ENCODE results near the gene PRKG2. TPM values are rescaled to one million over a fixed set of nuclear protein-coding genes. Genes with fewer than 3 reads are reported as not detected.

Gene PRKG2
- total RNA-seq, 1 donor = 0.72 TPM

GRCh38 chr4:81049330-81049729 lies 165.7 kb downstream of the PRKG2 start:
- Histone ChIP-seq H3K36me3 (ENCODE audit: insufficient read depth, low read length) (no peaks in the 10 kb centered on the region), H3K27me3 (ENCODE audit: insufficient read depth, low read length) (peaks cover 7% of the 10 kb centered on the region)
- no peak for TF ChIP-seq CTCF (IDR thresholded peaks at IDR 0.05; ENCODE audit: extremely low read depth, low read depth, low read length)

GRCh38 chr4:81042578-81043365 lies 172.2 kb downstream of the PRKG2 start:
- H3K9me3 ChIP-seq (ENCODE audit: low read depth, low read length) = no peaks in the 10 kb centered on the region
- H3K79me2 ChIP-seq (ENCODE audit: insufficient read depth, low read length) = no peaks in the 10 kb centered on the region
- no peak overlapping the region for H2AFZ ChIP-seq (ENCODE audit: low read length)
- H3K36me3 ChIP-seq (ENCODE audit: insufficient read depth, low read length) = no peaks in the 10 kb centered on the region
- H3K27me3 ChIP-seq (ENCODE audit: insufficient read depth, low read length) = peaks cover 18% of the 10 kb centered on the region
- no peaks in the 10 kb centered on the region for H4K20me1 ChIP-seq (ENCODE audit: insufficient read depth, low read length)
- H3K4me1 ChIP-seq (ENCODE audit: insufficient read depth, low read length) = no peaks in the 10 kb centered on the region
- TF ChIP-seq CTCF (IDR thresholded peaks at IDR 0.05; ENCODE audit: extremely low read depth, low read depth, low read length) = no peak
- H3K4me2 ChIP-seq (ENCODE audit: insufficient read depth, low read length) = no peak overlapping the region
- H3K4me3 ChIP-seq (ENCODE audit: insufficient read depth, low read length) = no peak overlapping the region
- no peak for DNase-seq (ENCODE audit: insufficient read length, low spot score, missing footprints)
- H3K27ac ChIP-seq (ENCODE audit: low read depth, low read length) = no peak overlapping the region

More at GRCh38 chr4:81049330-81049729, 165.7 kb downstream of the PRKG2 start:
- Histone ChIP-seq H3K4me1 (ENCODE audit: insufficient read depth, low read length) (no peaks in the 10 kb centered on the region), H2AFZ (ENCODE audit: low read length) (no peak overlapping the region), H3K27ac (ENCODE audit: low read depth, low read length) (no peak overlapping the region), H3K4me3 (ENCODE audit: insufficient read depth, low read length) (no peak overlapping the region), H3K79me2 (ENCODE audit: insufficient read depth, low read length) (no peaks in the 10 kb centered on the region), H3K4me2 (ENCODE audit: insufficient read depth, low read length) (no peak overlapping the region), H4K20me1 (ENCODE audit: insufficient read depth, low read length) (no peaks in the 10 kb centered on the region), H3K9me3 (ENCODE audit: low read depth, low read length) (no peaks in the 10 kb centered on the region)
- no peak for DNase-seq (ENCODE audit: insufficient read length, low spot score, missing footprints)

GRCh38 chr4:81040012-81040659 lies 174.9 kb downstream of the PRKG2 start:
- peak; percentile 78 for TF ChIP-seq CTCF (IDR thresholded peaks at IDR 0.05; ENCODE audit: extremely low read depth, low read depth, low read length)
- Histone ChIP-seq H3K4me1 (ENCODE audit: insufficient read depth, low read length) (no peaks in the 10 kb centered on the region), H3K9me3 (ENCODE audit: low read depth, low read length) (no peaks in the 10 kb centered on the region), H2AFZ (ENCODE audit: low read length) (peak overlapping the region; percentile 78), H3K79me2 (ENCODE audit: insufficient read depth, low read length) (no peaks in the 10 kb centered on the region), H3K4me2 (ENCODE audit: insufficient read depth, low read length) (peak overlapping the region; percentile 54), H3K4me3 (ENCODE audit: insufficient read depth, low read length) (no peak overlapping the region), H3K27me3 (ENCODE audit: insufficient read depth, low read length) (peaks cover 30% of the 10 kb centered on the region), H3K36me3 (ENCODE audit: insufficient read depth, low read length) (no peaks in the 10 kb centered on the region), H3K27ac (ENCODE audit: low read depth, low read length) (no peak overlapping the region), H4K20me1 (ENCODE audit: insufficient read depth, low read length) (no peaks in the 10 kb centered on the region)
- no peak for DNase-seq (ENCODE audit: insufficient read length, low spot score, missing footprints)

- Histone ChIP-seq H3K27ac (ENCODE audit: low read depth, low read length) (no peak overlapping the region), H3K36me3 (ENCODE audit: insufficient read depth, low read length) (no peaks in the 10 kb centered on the region), H3K4me1 (ENCODE audit: insufficient read depth, low read length) (no peaks in the 10 kb centered on the region), H3K79me2 (ENCODE audit: insufficient read depth, low read length) (no peaks in the 10 kb centered on the region), H3K4me3 (ENCODE audit: insufficient read depth, low read length) (no peak overlapping the region), H3K4me2 (ENCODE audit: insufficient read depth, low read length) (no peak overlapping the region), H3K9me3 (ENCODE audit: low read depth, low read length) (no peaks in the 10 kb centered on the region), H2AFZ (ENCODE audit: low read length) (no peak overlapping the region), H3K27me3 (ENCODE audit: insufficient read depth, low read length) (peaks cover 34% of the 10 kb centered on the region), H4K20me1 (ENCODE audit: insufficient read depth, low read length) (no peaks in the 10 kb centered on the region)
- no peak for TF ChIP-seq CTCF (IDR thresholded peaks at IDR 0.05; ENCODE audit: extremely low read depth, low read depth, low read length)
- no peak for DNase-seq (ENCODE audit: insufficient read length, low spot score, missing footprints)
These were observed 175.6 kb downstream of the PRKG2 start for GRCh38 chr4:81039351-81039972.
